GM12892 (cell line): ENCODE data around the gene DEXI.

ENCODE experiments used
- POLR2A ChIP-seq: IDR thresholded peaks from 2 replicates; pipeline ENCODE4 v1.6.1; 2011; ENCODE audit warnings: low read depth, low read length, control low read depth
- POLR2AphosphoS5 ChIP-seq: IDR thresholded peaks from 2 replicates; pipeline ENCODE4 v1.6.1; 2011; ENCODE audit warnings: low read depth, low read length, control low read depth
- TAF1 ChIP-seq: IDR thresholded peaks from 2 replicates; pipeline ENCODE4 v1.6.1; 2011; ENCODE audit warnings: low read depth, mild to moderate bottlenecking, control low read depth, low read length, borderline replicate concordance

DNA sequence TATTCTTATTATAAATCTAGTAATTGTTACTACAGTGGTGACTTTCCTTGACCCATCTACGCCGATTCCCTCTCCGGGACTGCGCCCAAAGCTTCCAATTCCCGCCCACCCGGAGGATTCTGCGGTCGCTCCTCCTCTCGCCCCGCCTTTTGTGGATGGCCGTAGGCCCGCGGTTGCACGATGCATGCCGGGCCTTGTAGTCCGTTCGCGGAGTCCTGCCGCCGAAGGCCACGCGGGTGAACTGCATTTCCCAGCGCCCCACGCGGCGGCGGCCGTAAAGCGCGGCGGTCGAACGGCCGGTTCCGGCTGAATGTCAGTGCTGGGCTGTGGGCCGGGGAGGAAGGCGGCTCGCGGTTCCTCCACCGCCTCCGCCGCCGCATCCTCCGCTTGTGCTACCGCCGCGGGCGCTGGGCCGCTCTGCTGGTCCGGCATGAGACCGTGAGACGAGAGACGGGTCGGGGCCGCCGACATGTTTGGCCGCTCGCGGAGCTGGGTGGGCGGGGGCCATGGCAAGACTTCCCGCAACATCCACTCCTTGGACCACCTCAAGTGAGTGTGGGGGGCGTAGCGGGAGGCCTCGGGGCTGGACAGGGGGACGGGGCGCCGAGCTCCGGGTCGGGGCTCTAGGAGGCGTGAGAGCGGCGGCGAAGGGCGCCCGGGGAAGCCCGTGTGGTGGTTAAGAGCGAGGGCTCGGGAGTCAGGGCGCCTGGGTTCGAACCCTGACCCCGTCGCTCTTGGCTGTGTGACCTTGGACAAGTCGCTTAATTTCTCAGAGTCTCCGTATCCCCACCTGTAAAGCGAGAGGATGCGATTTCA, 2.2 kb upstream of the DEXI start, which contains the start of gene CLEC16A:
- TF ChIP-seq POLR2AphosphoS5, result peak; percentile 70
- TF ChIP-seq POLR2A, result peak; percentile 70; the same call in 1 of the 2 replicates
- TF ChIP-seq TAF1, result peak; percentile 68
